CD14-positive monocyte (primary cell): ENCODE results near the gene RGS19. TPM values are rescaled to one million over a fixed set of nuclear protein-coding genes. Genes with fewer than 3 reads are reported as not detected.
A peak's percentile ranks its signal among the peaks of the same experiment; 100 is the strongest.

Experiments
- DNase-seq, 3 donors: peaks; one replicate each; pipeline ENCODE4 v3.0.0-alpha.2; 2011 to 2022
- H2AFZ ChIP-seq: 2 replicates; pipeline ENCODE4 v1.6.0; 2012; ENCODE audit warnings: mild to moderate bottlenecking, low read depth, low read length, inconsistent platforms; ENCODE audit not compliant: insufficient read depth, poor library complexity, severe bottlenecking
- H3K27ac ChIP-seq, 2 donors: 1 replicate in 1 of 2; 2 replicates in 1 of 2; pipeline ENCODE4 v1.5.1; 2012 to 2013; ENCODE audit warnings: low read length in 2 of 2, control low read depth in 1 of 2, inconsistent platforms in 1 of 2, low read depth in 1 of 2, mild to moderate bottlenecking in 1 of 2
- H3K27me3 ChIP-seq, 2 donors: one replicate each; pipeline versions ENCODE4 v1.6.0 to v1.6.1; 2011 to 2013; ENCODE audit warnings: low read length in 2 of 2; ENCODE audit not compliant: control insufficient read depth in 2 of 2, insufficient read depth in 2 of 2
- H3K36me3 ChIP-seq, 2 donors: replicated peaks in 1 of 2; 1 replicate in 1 of 2; 2 replicates in 1 of 2; pipeline versions ENCODE4 v1.5.1 to v1.6.1; 2012 to 2013; ENCODE audit warnings: low read length in 2 of 2, control low read depth in 1 of 2, inconsistent platforms in 1 of 2, mild to moderate bottlenecking in 1 of 2; ENCODE audit not compliant: insufficient read depth in 2 of 2, control insufficient read depth in 1 of 2
- H3K4me1 ChIP-seq, 2 donors: 1 replicate in 1 of 2; 2 replicates in 1 of 2; pipeline versions ENCODE4 v1.5.1 to v1.6.1; 2012 to 2013; ENCODE audit warnings: low read length in 2 of 2, control low read depth in 1 of 2, inconsistent platforms in 1 of 2, mild to moderate bottlenecking in 1 of 2, moderate library complexity in 1 of 2; ENCODE audit not compliant: insufficient read depth in 2 of 2, control insufficient read depth in 1 of 2
- H3K4me2 ChIP-seq: replicated peaks from 2 replicates; pipeline ENCODE3; 2012; ENCODE audit warnings: low read length, moderate library complexity, mild to moderate bottlenecking; ENCODE audit not compliant: poor library complexity, severe bottlenecking; ENCODE audit errors: extremely low read depth
- H3K4me3 ChIP-seq, 3 experiments: fragments of 200-600 bp in 1 of 3; sonication (generic) in 1 of 3; replicated peaks in 1 of 3; 1 replicate in 2 of 3; 2 replicates in 1 of 3; pipeline ENCODE4 v1.5.1; 2011 to 2013; ENCODE audit warnings: low read length in 3 of 3, mild to moderate bottlenecking in 3 of 3, control low read depth in 2 of 3, low read depth in 2 of 3, inconsistent platforms in 1 of 3, moderate library complexity in 1 of 3
- H3K79me2 ChIP-seq: 2 replicates; pipeline ENCODE4 v1.6.0; 2012; ENCODE audit warnings: mild to moderate bottlenecking, control low read depth, inconsistent platforms, low read length, moderate library complexity; ENCODE audit not compliant: insufficient read depth
- H3K9ac ChIP-seq: 2 replicates; pipeline ENCODE4 v1.6.0; 2017; ENCODE audit warnings: low read length, mild to moderate bottlenecking; ENCODE audit not compliant: insufficient read depth, poor library complexity, severe bottlenecking
- H3K9me3 ChIP-seq, 2 donors: replicated peaks in 1 of 2; 1 replicate in 1 of 2; 2 replicates in 1 of 2; pipeline versions ENCODE4 v1.5.1 to v1.6.1; 2012 to 2013; ENCODE audit warnings: low read length in 2 of 2, control low read depth in 1 of 2; ENCODE audit not compliant: control insufficient read depth in 1 of 2, insufficient read depth in 1 of 2
- H4K20me1 ChIP-seq: 2 replicates; pipeline ENCODE4 v1.6.0; 2012; ENCODE audit warnings: mild to moderate bottlenecking, low read length, control low read depth, moderate library complexity; ENCODE audit not compliant: insufficient read depth
- H3K27ac Mint-ChIP-seq, 7 donors: one replicate each; pipeline ENCODE4 v1.8.0; 2020; ENCODE audit warnings: mild to moderate bottlenecking in 7 of 7, mixed read lengths in 7 of 7, moderate library complexity in 6 of 7, inconsistent platforms in 2 of 7
- H3K27me3 Mint-ChIP-seq, 3 donors: one replicate each; pipeline ENCODE4 v1.8.0; 2021 to 2022; ENCODE audit warnings: low read depth in 3 of 3, mild to moderate bottlenecking in 3 of 3, mixed read lengths in 3 of 3, moderate library complexity in 3 of 3, inconsistent platforms in 1 of 3
- H3K36me3 Mint-ChIP-seq, 2 donors: one replicate each; pipeline ENCODE4 v1.8.0; 2020; ENCODE audit warnings: mixed read lengths in 2 of 2, inconsistent platforms in 1 of 2, mild to moderate bottlenecking in 1 of 2
- H3K4me1 Mint-ChIP-seq: one replicate; pipeline ENCODE4 v1.8.0; 2020; ENCODE audit warnings: mild to moderate bottlenecking, mixed read lengths
- H3K4me3 Mint-ChIP-seq, 2 donors: one replicate each; pipeline ENCODE4 v1.8.0; 2020; ENCODE audit warnings: mild to moderate bottlenecking in 2 of 2, mixed read lengths in 2 of 2, moderate library complexity in 1 of 2
- H3K9me3 Mint-ChIP-seq, 7 donors: one replicate each; pipeline ENCODE4 v1.8.0; 2020 to 2022; ENCODE audit warnings: mixed read lengths in 7 of 7, mild to moderate bottlenecking in 6 of 7, moderate library complexity in 6 of 7, inconsistent platforms in 2 of 7
- WGBS: methylation state at CpG from one replicate; pipeline ENCODE4 v1.1.5; 2013; ENCODE audit warnings: missing lambda C conversion rate; ENCODE audit not compliant: insufficient coverage; 5-methylcytosine and 5-hydroxymethylcytosine counted together
- intact Hi-C, 2 donors: fragments of 100-400 bp; cut with micrococcal nuclease; formaldehyde crosslinking; loops; one replicate each; pipeline versions ENCODE4 v1.15.0 to v1.15.1; 2023
- polyA plus RNA-seq, 3 donors: library from polyadenylated mRNA; depleted of rRNA in 1 of 3; unstranded in 2 of 3; stranded (reverse) in 1 of 3; fragments of 300-500 nt in 2 of 3; fragments of >200 nt in 1 of 3; fragmentation: Illumina TruSeq in 2 of 3; gene quantifications; 1 replicate in 2 of 3; 2 replicates in 1 of 3; pipeline ENCODE4 v1.2.3, GENCODE V29; 2012 to 2021
- TF ChIP-seq, protein P1 (sequence below): fragments of 200-600 bp; IDR thresholded peaks from one replicate; pipeline ENCODE4 v1.8.0; 2022; ENCODE audit warnings: antibody characterized with exemption, mild to moderate bottlenecking

Gene RGS19
- polyA plus RNA-seq, 3 donors = 235 to 280 (median 244) TPM

DNA sequence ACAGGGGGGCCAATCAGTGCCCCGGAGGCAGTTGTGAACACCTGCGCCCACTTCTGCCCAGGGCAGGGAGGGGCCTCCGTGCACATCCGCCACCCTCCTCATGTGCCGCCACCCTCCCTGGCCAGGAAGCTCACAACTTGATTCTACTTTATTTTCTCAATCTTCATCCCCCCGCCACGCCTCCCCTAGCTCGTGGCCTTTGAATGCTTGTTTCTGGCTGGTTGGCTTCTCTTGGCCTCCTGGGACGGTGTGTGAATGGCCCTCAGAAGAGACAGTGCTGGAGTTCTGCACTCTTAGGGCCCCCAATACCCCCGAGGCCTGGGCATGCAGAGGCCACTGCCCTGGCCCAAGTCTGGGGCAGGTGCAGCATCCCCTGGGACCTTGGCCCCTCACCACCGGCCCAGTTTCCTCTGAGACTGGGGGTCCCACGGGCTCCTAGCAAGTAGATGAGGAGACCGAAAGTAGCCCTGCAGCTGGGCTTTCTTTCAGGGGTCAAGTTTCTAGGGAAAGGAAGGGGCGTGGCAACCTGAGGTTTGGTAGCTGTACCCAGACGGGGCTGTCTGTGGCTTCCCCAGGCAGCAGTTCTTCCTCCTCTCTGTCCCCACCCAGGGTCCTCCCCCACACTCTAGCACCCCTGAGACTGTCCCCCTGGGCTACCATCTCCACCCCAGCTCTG, 1.3 kb downstream of the RGS19 start:
- no peaks in the 10 kb centered on the region for H3K9me3 ChIP-seq
- TF ChIP-seq, protein P1, sequence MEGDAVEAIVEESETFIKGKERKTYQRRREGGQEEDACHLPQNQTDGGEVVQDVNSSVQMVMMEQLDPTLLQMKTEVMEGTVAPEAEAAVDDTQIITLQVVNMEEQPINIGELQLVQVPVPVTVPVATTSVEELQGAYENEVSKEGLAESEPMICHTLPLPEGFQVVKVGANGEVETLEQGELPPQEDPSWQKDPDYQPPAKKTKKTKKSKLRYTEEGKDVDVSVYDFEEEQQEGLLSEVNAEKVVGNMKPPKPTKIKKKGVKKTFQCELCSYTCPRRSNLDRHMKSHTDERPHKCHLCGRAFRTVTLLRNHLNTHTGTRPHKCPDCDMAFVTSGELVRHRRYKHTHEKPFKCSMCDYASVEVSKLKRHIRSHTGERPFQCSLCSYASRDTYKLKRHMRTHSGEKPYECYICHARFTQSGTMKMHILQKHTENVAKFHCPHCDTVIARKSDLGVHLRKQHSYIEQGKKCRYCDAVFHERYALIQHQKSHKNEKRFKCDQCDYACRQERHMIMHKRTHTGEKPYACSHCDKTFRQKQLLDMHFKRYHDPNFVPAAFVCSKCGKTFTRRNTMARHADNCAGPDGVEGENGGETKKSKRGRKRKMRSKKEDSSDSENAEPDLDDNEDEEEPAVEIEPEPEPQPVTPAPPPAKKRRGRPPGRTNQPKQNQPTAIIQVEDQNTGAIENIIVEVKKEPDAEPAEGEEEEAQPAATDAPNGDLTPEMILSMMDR = no peak
- H3K36me3 ChIP-seq = peaks cover 33% of the 10 kb centered on the region in 2 donors
- Mint-ChIP-seq H3K4me1 (peaks cover 48% of the 10 kb centered on the region), H3K36me3 (peaks cover 25 to 38% of the 10 kb centered on the region in 2 donors), H3K27ac (peak overlapping the region; percentile 89 to 94 (median 93)), H3K4me3 (peak overlapping the region; percentile 95 to 97), H3K27me3 (peaks cover 4 to 5% (median 4%) of the 10 kb centered on the region in 3 donors), H3K9me3 (no peaks in the 10 kb centered on the region)
- H3K4me2 ChIP-seq = peak overlapping the region; percentile 92
- H3K4me1 ChIP-seq = peaks cover 46 to 72% of the 10 kb centered on the region in 2 donors
- intact Hi-C loops = loop anchor here in 1 of 2 donors (2.0 kb wide), 1 partner anchor 15 kb away; the partner anchor contains the start of gene TCEA2
- peak overlapping the region; percentile 81 to 86 for H3K27ac ChIP-seq
- 0% methylated on average over 11 of the region's 15 CpGs for WGBS
- no peaks in the 10 kb centered on the region for H3K27me3 ChIP-seq
- H3K4me3 ChIP-seq = peak overlapping the region; percentile 78 to 100 (median 84)
- peaks cover 94% of the 10 kb centered on the region for H4K20me1 ChIP-seq
- no peak overlapping the region for H2AFZ ChIP-seq
- peak in 1 of 3 donors; percentile 55 for DNase-seq
- H3K9ac ChIP-seq = peak overlapping the region; percentile 88
- H3K79me2 ChIP-seq = peaks cover 87% of the 10 kb centered on the region

DNA sequence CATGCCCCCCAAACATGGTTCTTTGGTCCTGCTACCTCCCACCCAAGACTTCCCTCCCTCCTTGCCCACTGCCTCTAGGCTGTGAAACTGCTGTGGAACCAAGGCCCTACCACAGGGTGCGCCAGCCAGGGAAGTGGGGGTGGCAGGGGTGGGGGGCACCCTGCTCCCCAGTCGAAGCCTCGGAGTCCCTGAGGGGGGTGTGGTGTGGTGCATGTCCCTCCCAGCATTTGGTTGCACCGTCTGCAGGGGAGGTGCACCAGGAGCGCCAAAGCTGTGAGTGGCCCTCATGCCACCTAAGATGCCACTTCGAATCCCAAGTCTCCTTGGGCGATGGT, 1.8 kb downstream of the RGS19 start:
- Mint-ChIP-seq H3K4me3 (peak overlapping the region; percentile 95 to 97), H3K36me3 (peaks cover 27 to 43% of the 10 kb centered on the region in 2 donors), H3K27me3 (peaks cover 3% of the 10 kb centered on the region in 3 donors), H3K9me3 (no peaks in the 10 kb centered on the region), H3K27ac (peak overlapping the region in 6 of 7 donors; percentile 89 to 94 (median 93)), H3K4me1 (peaks cover 44% of the 10 kb centered on the region)
- H3K27ac ChIP-seq = peak overlapping the region; percentile 81 to 86
- 0% methylated on average over 4 of the region's 7 CpGs for WGBS
- H3K4me2 ChIP-seq = peak overlapping the region; percentile 92
- intact Hi-C loops = no loop called here
- peak overlapping the region; percentile 78 to 100 (median 84) for H3K4me3 ChIP-seq
- peaks cover 41 to 67% of the 10 kb centered on the region in 2 donors for H3K4me1 ChIP-seq
- no peaks in the 10 kb centered on the region for H3K27me3 ChIP-seq
- H3K36me3 ChIP-seq = peaks cover 38% of the 10 kb centered on the region in 2 donors
- peaks cover 94% of the 10 kb centered on the region for H4K20me1 ChIP-seq
- H3K9ac ChIP-seq = peak overlapping the region; percentile 88
- no peak for DNase-seq
- H2AFZ ChIP-seq = no peak overlapping the region
- H3K79me2 ChIP-seq = peaks cover 86% of the 10 kb centered on the region
- H3K9me3 ChIP-seq = no peaks in the 10 kb centered on the region
- TF ChIP-seq, protein P1 = no peak
